Panc1 (cell line): ENCODE results near the gene TOLLIP. TPM values are rescaled to one million over a fixed set of nuclear protein-coding genes. Genes with fewer than 3 reads are reported as not detected.

Source experiments
- ATAC-seq: fragments of 200-7000 bp; cut with Tn5 transposase; 2 replicates; pipeline ENCODE4 v1.9.1; 2020; ENCODE audit warnings: mild to moderate bottlenecking, moderate library complexity
- BruUV-seq: library from RNA; stranded (reverse); fragments of 400-500 nt; replicated peaks from 2 replicates; lab custom pipeline; 2021; lab: Mats Ljungman, UMichigan
- CTCF ChIA-PET: fragments of 300-600 bp; sonication (Branson Sonifier 250); formaldehyde crosslinking; loops from one replicate; lab custom pipeline; 2022; ENCODE audit warnings: antibody characterized with exemption; lab: Charles Lee
- POLR2A ChIA-PET: fragments of 300-600 bp; sonication (Branson Sonifier 250); formaldehyde crosslinking; loops from one replicate; lab custom pipeline; 2022; ENCODE audit warnings: antibody characterized with exemption; lab: Charles Lee
- DNase-seq: peaks from one replicate; pipeline ENCODE4 v3.0.0-alpha.2; 2010; ENCODE audit warnings: low read depth, low spot score
- H3K27ac ChIP-seq: 2 replicates; pipeline ENCODE4 v1.5.1; 2011; ENCODE audit warnings: mild to moderate bottlenecking, low read length, inconsistent platforms
- H3K27me3 ChIP-seq: fragments of 200-500 bp; sonication (Bioruptor generic); 2 replicates; pipeline ENCODE4 v1.6.0; 2014; ENCODE audit warnings: low read length, inconsistent platforms; ENCODE audit not compliant: control insufficient read depth, insufficient read depth
- H3K36me3 ChIP-seq: fragments of 200-500 bp; sonication (Bioruptor generic); 2 replicates; pipeline ENCODE4 v1.5.1; 2014; ENCODE audit warnings: inconsistent platforms, mild to moderate bottlenecking, low read length, moderate library complexity; ENCODE audit not compliant: control insufficient read depth, insufficient read depth
- H3K4me1 ChIP-seq: 2 replicates; pipeline ENCODE4 v1.5.1; 2011; ENCODE audit warnings: inconsistent platforms, mild to moderate bottlenecking, low read length, moderate library complexity; ENCODE audit not compliant: control insufficient read depth, insufficient read depth
- H3K4me3 ChIP-seq, 2 experiments: 2 replicates each; pipeline ENCODE4 v1.5.1; 2011 to 2012; ENCODE audit warnings: low read depth in 2 of 2, low read length in 2 of 2, mild to moderate bottlenecking in 2 of 2, inconsistent platforms in 1 of 2, moderate library complexity in 1 of 2
- H3K9me3 ChIP-seq: fragments of 200-500 bp; sonication (Bioruptor generic); 2 replicates; pipeline ENCODE4 v1.5.1; 2014; ENCODE audit warnings: low read depth, mild to moderate bottlenecking, inconsistent platforms, low read length, moderate library complexity; ENCODE audit not compliant: control insufficient read depth, insufficient read depth
- CTCF ChIP-seq: fragments of 450-650 bp; IDR thresholded peaks from 2 replicates; pipeline ENCODE4 v1.5.1; 2017; ENCODE audit warnings: mild to moderate bottlenecking
- POLR2AphosphoS5 ChIP-seq: IDR thresholded peaks from 2 replicates; pipeline ENCODE4 v1.6.1; 2012; ENCODE audit warnings: mild to moderate bottlenecking, low read depth, low read length, moderate library complexity
- REST ChIP-seq, 2 experiments: IDR thresholded peaks; 2 replicates each; pipeline ENCODE4 v1.6.1; 2011 to 2012; ENCODE audit warnings: low read depth in 2 of 2, control low read depth in 1 of 2, low read length in 1 of 2, mild to moderate bottlenecking in 1 of 2, moderate library complexity in 1 of 2; ENCODE audit not compliant: insufficient read depth in 1 of 2
- SIN3A ChIP-seq: IDR thresholded peaks from 2 replicates; pipeline ENCODE4 v1.6.1; 2012; ENCODE audit warnings: low read depth, mild to moderate bottlenecking, low read length, moderate library complexity, borderline replicate concordance; ENCODE audit not compliant: insufficient read depth
- TCF7L2 ChIP-seq: IDR thresholded peaks from 2 replicates; pipeline ENCODE4 v1.6.1; 2011; ENCODE audit warnings: mild to moderate bottlenecking, low read depth, low read length, inconsistent platforms
- in situ Hi-C: cut with HindIII; loops from 2 replicates; pipeline ENCODE4 v1.10.0; 2016; ENCODE audit warnings: low sequenced_read_pairs, low pct_unique_long_range_greater_than_20kb
- intact Hi-C: fragments of 100-400 bp; cut with micrococcal nuclease; formaldehyde crosslinking; loops from one replicate; pipeline ENCODE4 v1.10.0; 2022; ENCODE audit not compliant: unreplicated experiment
- total RNA-seq: library from RNA; stranded (reverse); gene quantifications from one replicate; pipeline ENCODE4 v1.2.1, GENCODE V29; 2021; ENCODE audit not compliant: unreplicated experiment

The TOLLIP gene
- total RNA-seq, 1 experiment from 2014 or later = 141 TPM

- ChIA-PET CTCF (interaction anchor here (0.6 to 1.7 kb wide), 2 partner anchors 11 to 326 kb away, joined by 3 to 5 read pairs; no protein-coding TSS in a partner anchor), POLR2A (no interaction called here)
- H3K4me1 ChIP-seq = peaks cover 6% of the 10 kb centered on the region; the same call in 1 of the 2 replicates
- H3K27ac ChIP-seq = no peak overlapping the region
- TF ChIP-seq TCF7L2 = no peak
- no peak for TF ChIP-seq POLR2AphosphoS5
- TF ChIP-seq REST (IDR thresholded peaks at IDR 0.05; ENCODE audit: insufficient read depth in 1 of 2, low read depth in 2 of 2, low read length in 1 of 2) = no peak
- TF ChIP-seq CTCF = no peak
- TF ChIP-seq SIN3A = no peak
- DNase-seq (no peak), ATAC-seq (no peak)
- no peaks in the 10 kb centered on the region for H3K9me3 ChIP-seq
- no peaks in the 10 kb centered on the region; the same call in 1 of the 2 replicates for H3K27me3 ChIP-seq
- no TSS peak for BruUV-seq
- in situ Hi-C loops (no loop called here), intact Hi-C loops (no loop called here)
- no peak overlapping the region for H3K4me3 ChIP-seq
- no peaks in the 10 kb centered on the region for H3K36me3 ChIP-seq
Measured at GRCh38 chr11:1237851-1238250, 71.6 kb downstream of the TOLLIP start.

GRCh38 chr11:1237128-1237580, 72.3 kb downstream of the TOLLIP start:
- CTCF ChIA-PET = interaction anchor here (1.7 kb wide), 1 partner anchor 10 kb away, joined by 5 read pairs; no protein-coding TSS in a partner anchor
- peaks cover 6% of the 10 kb centered on the region; the same call in 1 of the 2 replicates for H3K4me1 ChIP-seq
- ATAC-seq (no peak), DNase-seq (no peak)
- H3K36me3 ChIP-seq = no peaks in the 10 kb centered on the region
- no peak overlapping the region for H3K4me3 ChIP-seq
- no peaks in the 10 kb centered on the region for H3K9me3 ChIP-seq
- no peaks in the 10 kb centered on the region; the same call in 1 of the 2 replicates for H3K27me3 ChIP-seq
- in situ Hi-C loops (no loop called here), intact Hi-C loops (no loop called here)
- POLR2A ChIA-PET = no interaction called here
- BruUV-seq = no TSS peak
- H3K27ac ChIP-seq = no peak overlapping the region
- TF ChIP-seq CTCF (no peak), SIN3A (no peak), REST (IDR thresholded peaks at IDR 0.05; ENCODE audit: insufficient read depth in 1 of 2, low read depth in 2 of 2, low read length in 1 of 2) (no peak), TCF7L2 (no peak), POLR2AphosphoS5 (no peak)
